Measurements from ENCODE around the gene B3GNT9.

- TF ChIP-seq, protein P1, sequence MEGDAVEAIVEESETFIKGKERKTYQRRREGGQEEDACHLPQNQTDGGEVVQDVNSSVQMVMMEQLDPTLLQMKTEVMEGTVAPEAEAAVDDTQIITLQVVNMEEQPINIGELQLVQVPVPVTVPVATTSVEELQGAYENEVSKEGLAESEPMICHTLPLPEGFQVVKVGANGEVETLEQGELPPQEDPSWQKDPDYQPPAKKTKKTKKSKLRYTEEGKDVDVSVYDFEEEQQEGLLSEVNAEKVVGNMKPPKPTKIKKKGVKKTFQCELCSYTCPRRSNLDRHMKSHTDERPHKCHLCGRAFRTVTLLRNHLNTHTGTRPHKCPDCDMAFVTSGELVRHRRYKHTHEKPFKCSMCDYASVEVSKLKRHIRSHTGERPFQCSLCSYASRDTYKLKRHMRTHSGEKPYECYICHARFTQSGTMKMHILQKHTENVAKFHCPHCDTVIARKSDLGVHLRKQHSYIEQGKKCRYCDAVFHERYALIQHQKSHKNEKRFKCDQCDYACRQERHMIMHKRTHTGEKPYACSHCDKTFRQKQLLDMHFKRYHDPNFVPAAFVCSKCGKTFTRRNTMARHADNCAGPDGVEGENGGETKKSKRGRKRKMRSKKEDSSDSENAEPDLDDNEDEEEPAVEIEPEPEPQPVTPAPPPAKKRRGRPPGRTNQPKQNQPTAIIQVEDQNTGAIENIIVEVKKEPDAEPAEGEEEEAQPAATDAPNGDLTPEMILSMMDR (IDR thresholded peaks at IDR 0.05), result no peak
- TF ChIP-seq POLR2A (IDR thresholded peaks at IDR 0.05), result no peak
Observed at GRCh38 chr16:67196881-67197280, 46.1 kb upstream of the B3GNT9 start.
